Stomach (tissue), 4 donors: ENCODE data around the gene SEMA5A.

Source experiments
- POLR2A ChIP-seq, 4 donors: fragments of 450-650 bp; IDR thresholded peaks; one replicate each; pipeline ENCODE4 v1.6.1; 2016; ENCODE audit warnings: antibody characterized with exemption in 4 of 4, control low read depth in 2 of 4, mild to moderate bottlenecking in 1 of 4, moderate library complexity in 1 of 4
- TF ChIP-seq, protein P1 (sequence below), 7 experiments: fragments of 450-650 bp in 4 of 7; fragments of 200-600 bp in 3 of 7; sonication (generic) in 3 of 7; IDR thresholded peaks; one replicate each; pipeline ENCODE4 v1.5.1; 2016 to 2019; ENCODE audit warnings: antibody characterized with exemption in 7 of 7, control low read depth in 2 of 7, mild to moderate bottlenecking in 1 of 7

DNA sequence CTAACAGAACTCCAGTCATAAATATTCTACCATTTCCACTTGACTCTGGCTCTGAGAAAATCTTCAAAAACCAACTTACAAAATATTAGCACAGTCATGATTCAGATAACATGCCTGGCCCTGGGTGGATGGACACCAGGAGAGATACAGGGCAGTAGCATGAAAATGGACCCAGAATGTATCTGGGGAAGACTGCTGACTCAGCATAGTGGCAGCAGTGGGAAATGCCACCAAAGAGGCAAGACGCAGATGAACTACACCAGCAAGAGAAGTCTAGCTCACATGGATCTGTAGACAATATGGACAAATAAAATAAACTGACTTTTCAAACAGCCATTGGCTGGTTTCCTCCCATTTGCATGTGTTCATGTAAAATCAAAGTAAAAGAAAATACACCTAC, 359.8 kb downstream of the SEMA5A start:
- TF ChIP-seq, protein P1, sequence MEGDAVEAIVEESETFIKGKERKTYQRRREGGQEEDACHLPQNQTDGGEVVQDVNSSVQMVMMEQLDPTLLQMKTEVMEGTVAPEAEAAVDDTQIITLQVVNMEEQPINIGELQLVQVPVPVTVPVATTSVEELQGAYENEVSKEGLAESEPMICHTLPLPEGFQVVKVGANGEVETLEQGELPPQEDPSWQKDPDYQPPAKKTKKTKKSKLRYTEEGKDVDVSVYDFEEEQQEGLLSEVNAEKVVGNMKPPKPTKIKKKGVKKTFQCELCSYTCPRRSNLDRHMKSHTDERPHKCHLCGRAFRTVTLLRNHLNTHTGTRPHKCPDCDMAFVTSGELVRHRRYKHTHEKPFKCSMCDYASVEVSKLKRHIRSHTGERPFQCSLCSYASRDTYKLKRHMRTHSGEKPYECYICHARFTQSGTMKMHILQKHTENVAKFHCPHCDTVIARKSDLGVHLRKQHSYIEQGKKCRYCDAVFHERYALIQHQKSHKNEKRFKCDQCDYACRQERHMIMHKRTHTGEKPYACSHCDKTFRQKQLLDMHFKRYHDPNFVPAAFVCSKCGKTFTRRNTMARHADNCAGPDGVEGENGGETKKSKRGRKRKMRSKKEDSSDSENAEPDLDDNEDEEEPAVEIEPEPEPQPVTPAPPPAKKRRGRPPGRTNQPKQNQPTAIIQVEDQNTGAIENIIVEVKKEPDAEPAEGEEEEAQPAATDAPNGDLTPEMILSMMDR (IDR thresholded peaks at IDR 0.05): no peak
- no peak for TF ChIP-seq POLR2A (IDR thresholded peaks at IDR 0.05)
